Raji (cell line): ENCODE measurements around the gene GBX2.

Experiments
- POLR2A ChIP-seq: IDR thresholded peaks from 2 replicates; pipeline ENCODE4 v1.6.1; 2011; ENCODE audit warnings: low read depth, low read length, control low read depth; ENCODE audit not compliant: insufficient read depth

The GBX2 gene

DNA sequence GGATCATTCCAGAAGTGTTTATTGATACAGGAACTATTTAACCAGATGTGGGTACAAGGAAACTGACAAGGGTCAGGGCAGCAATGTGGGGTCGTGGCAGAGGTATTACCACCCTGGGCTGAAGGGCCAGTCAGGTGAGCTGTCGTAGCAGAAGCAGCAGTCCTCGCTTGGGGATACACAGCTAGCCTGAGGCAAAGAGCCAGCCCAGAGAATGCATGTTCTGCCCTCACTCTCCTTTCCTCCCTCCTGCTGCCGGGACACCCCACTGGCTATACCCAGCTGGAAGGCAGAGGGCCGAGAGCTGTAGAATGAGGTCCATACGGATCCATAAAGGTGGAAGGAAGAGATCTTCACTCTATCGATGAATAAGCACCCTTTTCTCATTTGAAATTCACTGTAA lies 32.2 kb upstream of the GBX2 start:
- TF ChIP-seq POLR2A = no peak

DNA sequence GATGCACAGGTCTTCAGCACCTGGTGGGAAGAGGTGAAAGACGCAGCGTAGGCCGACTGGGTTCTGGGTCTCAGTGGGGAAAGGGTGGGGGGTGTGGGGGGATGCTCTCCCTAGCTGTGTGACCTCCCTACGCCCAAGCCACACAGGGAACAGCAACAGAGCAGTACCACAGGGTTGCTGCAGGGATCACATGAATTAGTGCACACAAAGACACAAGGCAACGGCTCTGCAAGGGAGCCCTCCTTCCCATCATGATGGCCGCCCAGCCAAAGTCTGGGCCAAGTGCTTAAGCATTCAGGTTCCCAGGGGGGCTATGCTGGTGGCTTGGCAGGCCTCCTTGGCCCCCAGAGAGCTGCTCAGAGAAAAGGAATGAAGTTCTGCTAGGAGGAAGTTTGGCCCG lies 28.2 kb upstream of the GBX2 start:
- TF ChIP-seq POLR2A = no peak

- no peak for TF ChIP-seq POLR2A
These were observed 27.5 kb upstream of the GBX2 start for GRCh38 chr2:236195726-236196125.

GRCh38 chr2:236194786-236195185 lies 26.6 kb upstream of the GBX2 start:
- TF ChIP-seq POLR2A = no peak

- TF ChIP-seq POLR2A = no peak
These were observed 24.8 kb upstream of the GBX2 start for GRCh38 chr2:236193026-236193425.

- TF ChIP-seq POLR2A = no peak
These were observed 22.5 kb upstream of the GBX2 start for GRCh38 chr2:236190674-236191073.

DNA sequence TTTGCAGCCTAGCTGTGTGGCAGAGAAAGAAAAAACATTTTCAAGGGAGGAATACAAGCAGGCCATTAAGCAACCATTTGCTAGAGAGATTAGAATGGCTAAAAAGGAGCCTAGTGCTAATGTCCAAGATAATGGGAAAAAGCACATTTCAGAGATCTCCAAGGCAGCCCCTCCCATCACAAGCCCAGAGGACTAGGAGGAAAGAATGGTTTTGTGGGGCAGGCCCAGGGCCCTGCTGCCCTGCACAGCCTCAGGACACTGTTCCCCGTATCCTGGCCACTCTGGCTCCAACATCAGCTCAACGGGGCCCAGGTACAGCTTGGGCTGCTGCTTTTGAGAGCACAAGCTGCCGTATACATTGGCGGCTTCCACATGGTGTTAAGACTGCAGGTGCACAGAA lies 16.5 kb upstream of the GBX2 start:
- no peak for TF ChIP-seq POLR2A

- no peak for TF ChIP-seq POLR2A
These were observed 12.8 kb upstream of the GBX2 start for GRCh38 chr2:236180831-236181453.

GRCh38 chr2:236180076-236180816 lies 12.1 kb upstream of the GBX2 start:
- no peak for TF ChIP-seq POLR2A

- no peak for TF ChIP-seq POLR2A
These were observed 11.3 kb upstream of the GBX2 start for GRCh38 chr2:236179236-236180075.

- no peak for TF ChIP-seq POLR2A
These were observed 10.7 kb upstream of the GBX2 start for GRCh38 chr2:236178890-236179235.

- no peak for TF ChIP-seq POLR2A
These were observed 10.0 kb upstream of the GBX2 start for GRCh38 chr2:236177967-236178889.

DNA sequence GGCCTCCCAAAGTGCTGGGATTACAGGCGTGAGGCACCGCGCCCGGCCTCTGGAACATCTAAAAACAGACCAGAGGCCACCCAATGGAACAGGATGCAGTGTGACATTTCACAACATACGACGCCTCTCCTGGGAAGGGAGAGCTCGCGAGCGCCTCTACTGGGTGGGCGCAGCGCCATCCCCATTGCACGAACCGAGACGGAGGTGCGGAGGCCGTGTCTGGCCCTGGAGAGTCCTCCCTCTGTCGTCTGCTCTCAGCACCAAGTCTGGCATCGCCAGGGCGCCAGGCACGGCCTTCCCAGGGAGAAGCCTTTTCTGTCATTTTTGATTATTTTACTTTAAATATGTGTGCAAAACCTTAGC lies 9.4 kb upstream of the GBX2 start:
- no peak for TF ChIP-seq POLR2A

DNA sequence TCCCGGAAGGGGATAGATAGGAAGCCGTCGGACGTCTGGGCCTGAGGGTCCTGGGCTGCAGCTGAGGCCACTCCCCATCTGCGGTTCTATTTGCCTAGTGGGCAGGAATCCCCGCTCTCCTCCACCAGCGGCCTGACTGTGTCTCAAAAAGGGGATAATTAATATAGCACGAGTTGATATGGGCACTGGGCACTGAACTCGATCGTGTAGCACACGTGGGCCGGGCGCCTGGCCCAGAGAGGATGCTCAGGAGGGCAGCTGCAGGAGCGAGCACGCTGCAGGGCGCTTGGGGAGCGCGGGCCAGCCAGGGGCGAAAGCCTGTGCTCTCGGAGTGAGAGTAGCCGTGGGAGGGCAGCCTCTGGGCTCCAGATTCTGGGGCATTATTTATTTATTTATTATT lies 8.8 kb upstream of the GBX2 start:
- TF ChIP-seq POLR2A = no peak

GRCh38 chr2:236176417-236176816 lies 8.2 kb upstream of the GBX2 start:
- no peak for TF ChIP-seq POLR2A
